ENCODE results near the gene DPP9. TPM values are rescaled to one million over a fixed set of nuclear protein-coding genes. Genes with fewer than 3 reads are reported as not detected.

The DPP9 gene
- total and polyA plus RNA-seq, 2 of the 8 experiments (the other 6 are each of a cell fraction or from before 2014, with no cell fraction given): 11.6 to 40.7 TPM

GRCh38 chr19:4653793-4654436, 69.7 kb downstream of the DPP9 start (continued):
- TF ChIP-seq CHD7 (IDR thresholded peaks at IDR 0.05; ENCODE audit: insufficient replicate concordance, low read length) (no peak), ASH2L (IDR thresholded peaks at IDR 0.05; ENCODE audit: low read length) (no peak), SUZ12 (IDR thresholded peaks at IDR 0.05; ENCODE audit: low read length) (no peak), BCL11A (IDR thresholded peaks at IDR 0.05; ENCODE audit: low read depth in 2 of 2, low read length in 2 of 2) (no peak), ATF3 (IDR thresholded peaks at IDR 0.05; ENCODE audit: insufficient read depth, low read depth, low read length) (no peak), CBX5 (IDR thresholded peaks at IDR 0.05; ENCODE audit: low read depth, low read length) (no peak), PHF8 (conservative IDR thresholded peaks at IDR 0.05; ENCODE audit: low read depth, low read length) (no peak), CHD2 (IDR thresholded peaks at IDR 0.05; ENCODE audit: low read length) (no peak), HDAC2 (IDR thresholded peaks at IDR 0.05; ENCODE audit: borderline replicate concordance in 1 of 2, low read depth in 2 of 2, low read length in 2 of 2) (no peak)
